ENCODE data around the gene CNGA4. TPM values are rescaled to one million over a fixed set of nuclear protein-coding genes. Genes with fewer than 3 reads are reported as not detected.

Gene CNGA4
- total and polyA plus RNA-seq, 11 donors, result 0.06 to 0.11 TPM; not detected in 9

DNA sequence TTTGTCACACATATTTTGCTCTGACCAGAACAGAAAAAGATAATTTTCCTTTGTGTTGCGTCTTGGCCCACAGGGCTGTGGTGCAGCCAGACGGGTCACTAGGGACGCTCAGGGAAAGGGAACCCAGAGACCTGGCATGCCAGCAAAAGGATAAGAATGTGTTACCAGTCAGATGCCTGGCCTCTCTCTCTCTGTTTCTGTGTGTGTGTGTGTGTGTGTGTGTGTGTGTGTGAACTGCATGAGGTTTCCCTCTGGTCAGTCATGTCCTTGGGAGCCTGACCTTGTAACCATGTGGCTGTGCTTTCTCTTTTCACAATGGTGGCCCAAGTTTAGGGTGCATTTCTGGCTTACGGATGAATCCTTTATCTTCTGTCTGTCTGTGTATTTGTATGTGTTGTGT, 46.1 kb downstream of the CNGA4 start:
- WGBS, 4 donors, result 53 to 69% (median 56%) methylated on average over 4 of the region's 4 CpGs
- Histone ChIP-seq H3K27me3 (peaks cover 0 to 7% (median 0%) of the 10 kb centered on the region in 9 donors), H3K4me3 (no peak overlapping the region), H3K4me1 (no peaks in the 10 kb centered on the region), H3K27ac (no peak overlapping the region), H3K36me3 (no peaks in the 10 kb centered on the region), H3K9me3 (no peaks in the 10 kb centered on the region)
- ATAC-seq (peak; percentile 81 to 89 (median 87)), DNase-seq (peak in 4 of 5 donors; percentile 50 to 59 (median 54))
- TF ChIP-seq CTCF (IDR thresholded peaks at IDR 0.05) (no peak), POLR2A (IDR thresholded peaks at IDR 0.05) (no peak)
- intact Hi-C loops (cut with DNase I), result no loop called here

Other genes starting within 250 kb of the CNGA4 start
- under 1 TPM in 1 of 9 donors, not detected in 8; 0.40 TPM for gene OR56A4, start 232.1 kb upstream of the CNGA4 start, total RNA-seq
- gene OR56A4, start 232.1 kb upstream of the CNGA4 start, polyA plus RNA-seq, result not detected
- gene OR56A1, start 208.3 kb upstream of the CNGA4 start, total RNA-seq, result under 1 TPM in 2 of 9 donors, not detected in 7; 0.03 to 0.06 TPM
- not detected for gene OR56A1, start 208.3 kb upstream of the CNGA4 start, polyA plus RNA-seq
- not detected for gene OR56B4, start 131.4 kb upstream of the CNGA4 start, total RNA-seq
- not detected for gene OR56B4, start 131.4 kb upstream of the CNGA4 start, polyA plus RNA-seq
- not detected for gene OR52B2, start 68.8 kb upstream of the CNGA4 start, total RNA-seq
- gene OR52B2, start 68.8 kb upstream of the CNGA4 start, polyA plus RNA-seq, result not detected
- not detected for gene OR52W1, start 39.9 kb upstream of the CNGA4 start, total RNA-seq
- gene OR52W1, start 39.9 kb upstream of the CNGA4 start, polyA plus RNA-seq, result not detected
- not detected for gene C11orf42, start 33.5 kb upstream of the CNGA4 start, total RNA-seq
- gene C11orf42, start 33.5 kb upstream of the CNGA4 start, polyA plus RNA-seq, result not detected
- 10 to 100 TPM; 13.1 to 30.3 (median 16.3) TPM for gene FHIP1B, start 4.5 kb upstream of the CNGA4 start, total RNA-seq
- gene FHIP1B, start 4.5 kb upstream of the CNGA4 start, polyA plus RNA-seq, result 10 to 100 TPM; 13.7 to 25.4 TPM
- under 1 TPM in 1 of 9 donors, not detected in 8; 0.14 TPM for gene CCKBR, start 20.7 kb downstream of the CNGA4 start, total RNA-seq
- not detected for gene CCKBR, start 20.7 kb downstream of the CNGA4 start, polyA plus RNA-seq
- 100 to 1,000 TPM in 4 of 9 donors, 10 to 100 TPM in 5; 40.4 to 155 (median 86.7) TPM for gene CAVIN3, start 81.4 kb downstream of the CNGA4 start, total RNA-seq
- 100 to 1,000 TPM in 1 of 2 donors, 10 to 100 TPM in 1; 92.8 to 126 TPM for gene CAVIN3, start 81.4 kb downstream of the CNGA4 start, polyA plus RNA-seq
- 10 to 100 TPM; 53.8 to 92.3 (median 67.8) TPM for gene SMPD1, start 151.4 kb downstream of the CNGA4 start, total RNA-seq
- gene SMPD1, start 151.4 kb downstream of the CNGA4 start, polyA plus RNA-seq, result 10 to 100 TPM; 56.2 to 64.9 TPM
- 100 to 1,000 TPM in 2 of 9 donors, 10 to 100 TPM in 7; 50.3 to 101 (median 83.5) TPM for gene APBB1, start 180.0 kb downstream of the CNGA4 start, total RNA-seq
- gene APBB1, start 180.0 kb downstream of the CNGA4 start, polyA plus RNA-seq, result 100 to 1,000 TPM in 1 of 2 donors, 10 to 100 TPM in 1; 69.5 to 103 TPM
- 1 to 10 TPM in 1 of 9 donors, under 1 TPM in 3, not detected in 5; 0.17 to 1.5 (median 0.35) TPM for gene HPX, start 201.9 kb downstream of the CNGA4 start, total RNA-seq
- gene HPX, start 201.9 kb downstream of the CNGA4 start, polyA plus RNA-seq, result under 1 TPM; 0.33 to 0.46 TPM
- gene TRIM3, start 234.9 kb downstream of the CNGA4 start, total RNA-seq, result 10 to 100 TPM in 6 of 9 donors, 1 to 10 TPM in 3; 7.7 to 18.8 (median 10.4) TPM
- 10 to 100 TPM in 1 of 2 donors, 1 to 10 TPM in 1; 9.8 to 14.7 TPM for gene TRIM3, start 234.9 kb downstream of the CNGA4 start, polyA plus RNA-seq
- 10 to 100 TPM; 10.7 to 24.9 (median 18.9) TPM for gene ARFIP2, start 242.2 kb downstream of the CNGA4 start, total RNA-seq
- 10 to 100 TPM; 14.0 to 36.7 TPM for gene ARFIP2, start 242.2 kb downstream of the CNGA4 start, polyA plus RNA-seq
- 10 to 100 TPM; 13.2 to 26.9 (median 16.1) TPM for gene TIMM10B, start 242.4 kb downstream of the CNGA4 start, total RNA-seq
- gene TIMM10B, start 242.4 kb downstream of the CNGA4 start, polyA plus RNA-seq, result 10 to 100 TPM in 1 of 2 donors, 1 to 10 TPM in 1; 9.5 to 24.1 TPM